Kidney epithelial cell (primary cell): Measurements from ENCODE around the gene MCM8. TPM values are rescaled to one million over a fixed set of nuclear protein-coding genes. Genes with fewer than 3 reads are reported as not detected.

Experiments
- DNase-seq: peaks from one replicate; pipeline ENCODE4 v3.0.0-alpha.2; 2010; ENCODE audit warnings: low read depth
- H3K27me3 ChIP-seq: 2 replicates; pipeline ENCODE4 v1.6.0; 2011; ENCODE audit warnings: low read length; ENCODE audit not compliant: control insufficient read depth, insufficient read depth
- H3K36me3 ChIP-seq: 2 replicates; pipeline ENCODE4 v1.5.1; 2011; ENCODE audit warnings: low read length; ENCODE audit not compliant: control insufficient read depth, insufficient read depth
- H3K4me3 ChIP-seq: 2 replicates; pipeline ENCODE4 v1.5.1; 2011; ENCODE audit warnings: low read depth, mild to moderate bottlenecking, control low read depth, low read length
- total RNA-seq: library from RNA; depleted of rRNA; stranded (reverse); fragments of >200 nt; gene quantifications from 2 replicates; pipeline ENCODE4 v1.2.3, GENCODE V29; 2015
- TF ChIP-seq, protein P1 (sequence below): IDR thresholded peaks from 2 replicates; pipeline ENCODE4 v1.5.1; 2011; ENCODE audit warnings: mild to moderate bottlenecking, moderate library complexity, low read length, control low read depth, inconsistent platforms; ENCODE audit not compliant: insufficient read depth, poor library complexity, severe bottlenecking

MCM8 gene
- total RNA-seq, 1 donor from 2014 or later, result 6.1 TPM

DNA sequence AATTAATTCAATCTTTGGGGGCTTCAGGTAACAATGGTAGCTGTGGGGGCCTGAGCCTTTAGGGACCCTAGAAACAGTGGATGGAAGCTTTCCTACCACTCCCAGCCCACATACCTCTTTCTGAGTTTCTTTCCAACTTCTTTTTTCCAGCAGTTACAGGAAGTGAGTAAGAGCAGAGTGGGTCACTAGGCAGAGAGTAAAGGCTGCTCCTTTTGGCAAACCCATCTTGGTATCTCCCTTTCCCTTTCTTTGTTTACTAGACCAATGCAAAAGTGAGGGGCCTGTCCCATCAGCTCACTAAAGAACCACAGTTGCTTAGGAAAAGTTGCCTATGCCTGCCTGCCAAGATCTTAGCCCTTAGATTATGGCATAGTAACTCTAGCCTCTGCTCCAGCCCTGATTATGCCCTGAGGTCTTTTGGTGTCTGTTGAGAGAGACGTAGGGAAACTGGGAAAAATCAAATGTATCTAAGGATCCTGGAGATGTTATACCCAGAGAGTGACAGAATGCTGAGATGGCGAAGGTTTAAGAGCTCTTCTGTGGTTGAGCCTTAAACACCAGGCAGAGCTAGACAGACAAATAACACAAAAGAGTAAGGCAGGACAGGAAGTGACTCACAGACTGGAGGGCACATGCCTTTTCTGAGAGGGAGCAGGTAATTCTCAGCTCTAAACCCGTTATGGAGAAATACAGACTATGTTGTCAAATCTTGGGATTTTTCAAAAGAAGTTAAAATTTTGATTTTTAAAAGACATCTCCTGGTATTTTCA is 31.4 kb upstream of the MCM8 start:
- Histone ChIP-seq H3K27me3 (no peaks in the 10 kb centered on the region), H3K36me3 (no peaks in the 10 kb centered on the region), H3K4me3 (no peak overlapping the region)
- TF ChIP-seq, protein P1, sequence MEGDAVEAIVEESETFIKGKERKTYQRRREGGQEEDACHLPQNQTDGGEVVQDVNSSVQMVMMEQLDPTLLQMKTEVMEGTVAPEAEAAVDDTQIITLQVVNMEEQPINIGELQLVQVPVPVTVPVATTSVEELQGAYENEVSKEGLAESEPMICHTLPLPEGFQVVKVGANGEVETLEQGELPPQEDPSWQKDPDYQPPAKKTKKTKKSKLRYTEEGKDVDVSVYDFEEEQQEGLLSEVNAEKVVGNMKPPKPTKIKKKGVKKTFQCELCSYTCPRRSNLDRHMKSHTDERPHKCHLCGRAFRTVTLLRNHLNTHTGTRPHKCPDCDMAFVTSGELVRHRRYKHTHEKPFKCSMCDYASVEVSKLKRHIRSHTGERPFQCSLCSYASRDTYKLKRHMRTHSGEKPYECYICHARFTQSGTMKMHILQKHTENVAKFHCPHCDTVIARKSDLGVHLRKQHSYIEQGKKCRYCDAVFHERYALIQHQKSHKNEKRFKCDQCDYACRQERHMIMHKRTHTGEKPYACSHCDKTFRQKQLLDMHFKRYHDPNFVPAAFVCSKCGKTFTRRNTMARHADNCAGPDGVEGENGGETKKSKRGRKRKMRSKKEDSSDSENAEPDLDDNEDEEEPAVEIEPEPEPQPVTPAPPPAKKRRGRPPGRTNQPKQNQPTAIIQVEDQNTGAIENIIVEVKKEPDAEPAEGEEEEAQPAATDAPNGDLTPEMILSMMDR, result no peak
- peak; percentile 57 for DNase-seq

DNA sequence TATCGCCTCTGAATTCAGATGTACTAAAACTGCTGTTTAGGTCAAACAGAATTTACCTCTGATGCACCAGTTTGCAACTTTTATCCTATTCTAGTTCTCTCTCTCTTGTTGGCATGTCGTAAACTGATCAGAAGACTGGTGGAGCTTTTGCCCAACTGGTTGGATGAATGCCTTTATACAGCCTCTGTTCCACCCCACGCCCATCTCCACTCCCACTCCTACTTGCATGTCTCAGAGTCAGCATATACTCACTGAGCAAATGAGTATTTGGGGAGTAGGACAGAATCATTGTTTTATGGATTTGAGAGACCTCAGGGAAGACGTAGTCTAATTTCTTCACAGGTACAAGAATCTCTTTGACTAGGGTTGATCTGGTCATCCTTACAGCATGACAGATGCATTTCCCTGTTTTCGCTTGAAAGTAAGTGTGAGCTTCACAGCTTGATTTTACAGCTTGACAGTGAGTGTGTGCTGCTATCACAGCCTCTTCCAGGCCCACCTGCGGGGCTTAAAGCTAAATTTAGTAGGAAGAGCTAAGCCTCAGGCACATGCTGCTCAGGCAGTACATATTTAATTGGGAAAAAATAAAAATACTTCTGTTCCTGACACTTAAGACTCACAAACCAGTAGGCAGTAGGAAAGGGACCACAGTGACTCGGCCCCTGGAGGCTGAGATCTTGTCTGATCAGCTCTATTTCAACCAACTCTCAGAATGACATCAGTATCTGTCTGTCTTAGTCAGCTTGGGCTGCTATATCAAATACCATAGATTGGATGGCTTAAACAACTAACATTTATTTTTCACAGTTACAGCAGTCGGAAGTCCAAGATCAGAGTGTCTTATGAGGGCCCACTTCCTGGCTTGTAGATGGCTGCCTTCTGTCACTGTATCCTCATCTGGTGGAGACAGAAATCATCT is 30.6 kb upstream of the MCM8 start:
- H3K36me3 ChIP-seq, result no peaks in the 10 kb centered on the region
- TF ChIP-seq, protein P1, result no peak
- no peak overlapping the region for H3K4me3 ChIP-seq
- DNase-seq, result no peak
- H3K27me3 ChIP-seq, result no peaks in the 10 kb centered on the region

DNA sequence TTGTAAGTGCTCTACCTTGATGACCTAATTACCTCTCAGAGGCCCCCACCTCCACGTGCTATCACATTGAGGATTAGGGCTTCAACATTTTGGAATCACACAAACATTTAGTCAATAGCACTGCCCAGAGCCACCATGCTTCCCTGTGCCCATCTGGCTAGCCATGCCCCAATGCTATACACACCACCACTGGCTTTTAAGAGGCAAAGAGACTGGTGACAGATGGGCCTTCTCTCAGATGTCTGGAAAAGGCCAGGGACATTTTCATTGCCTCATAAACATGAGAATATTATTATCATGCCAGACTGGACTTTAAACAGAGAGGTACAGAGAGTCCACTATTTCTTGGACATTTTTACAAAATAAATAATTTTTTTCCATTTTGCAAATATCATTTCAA is 29.9 kb upstream of the MCM8 start:
- Histone ChIP-seq H3K27me3 (no peaks in the 10 kb centered on the region), H3K36me3 (no peaks in the 10 kb centered on the region), H3K4me3 (no peak overlapping the region)
- TF ChIP-seq, protein P1, result no peak
- no peak for DNase-seq

DNA sequence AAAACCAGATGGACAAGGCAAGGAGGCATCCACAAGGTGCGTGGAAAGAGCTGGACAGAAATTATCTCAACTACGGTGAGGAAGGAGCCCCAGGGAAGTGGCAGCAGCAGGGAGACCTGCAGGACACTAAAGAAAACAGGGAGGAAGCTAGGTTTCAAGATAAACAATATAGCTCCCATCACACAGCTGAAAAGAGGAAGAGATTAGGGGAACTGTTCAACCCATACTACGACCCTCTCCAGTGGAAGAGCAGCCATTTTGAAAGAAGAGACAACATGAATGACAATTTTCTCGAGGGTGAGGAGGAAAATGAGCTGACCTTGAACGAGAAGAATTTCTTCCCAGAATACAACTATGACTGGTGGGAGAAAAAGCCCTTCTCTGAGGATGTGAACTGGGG is 27.0 kb upstream of the MCM8 start:
- TF ChIP-seq, protein P1, result no peak
- no peaks in the 10 kb centered on the region for H3K36me3 ChIP-seq
- peaks cover 7% of the 10 kb centered on the region for H3K27me3 ChIP-seq
- H3K4me3 ChIP-seq, result no peak overlapping the region
- DNase-seq, result no peak

DNA sequence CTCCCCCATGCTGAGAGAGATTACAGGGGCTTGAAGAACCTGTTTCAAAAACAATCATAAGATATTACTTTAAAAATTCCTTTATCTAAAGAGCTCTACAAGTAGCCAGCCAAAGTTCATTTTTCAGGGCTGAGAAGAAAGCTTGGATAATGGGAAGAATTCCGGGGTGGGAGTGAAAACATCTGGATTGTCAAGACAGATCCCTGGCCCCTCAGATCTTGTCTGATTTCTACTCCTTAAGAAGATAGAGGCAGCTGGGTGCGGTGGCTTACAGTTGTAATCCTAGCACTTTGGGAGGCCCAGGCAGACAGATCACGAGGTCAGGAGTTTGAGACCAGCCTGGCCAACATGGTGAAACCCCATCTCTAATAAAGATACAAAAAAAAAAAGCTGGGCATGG is 24.9 kb upstream of the MCM8 start:
- no peak for DNase-seq
- no peak overlapping the region for H3K4me3 ChIP-seq
- H3K36me3 ChIP-seq, result no peaks in the 10 kb centered on the region
- peaks cover 8% of the 10 kb centered on the region for H3K27me3 ChIP-seq
- TF ChIP-seq, protein P1, result no peak
